OCI-LY7 (cell line): ENCODE results near the gene MAML3. TPM values are rescaled to one million over a fixed set of nuclear protein-coding genes. Genes with fewer than 3 reads are reported as not detected.

Experiments used
- BruUV-seq: library from RNA; stranded (reverse); fragments of 400-500 nt; replicated peaks from 2 replicates; lab custom pipeline; 2021; lab: Mats Ljungman, UMichigan
- CTCF ChIA-PET: fragments of 300-600 bp; sonication (Branson Sonifier 250); formaldehyde crosslinking; loops from one replicate; lab custom pipeline; 2022; ENCODE audit warnings: antibody characterized with exemption; ENCODE audit not compliant: unreplicated experiment; lab: Charles Lee
- POLR2A ChIA-PET: fragments of 300-600 bp; sonication (Branson Sonifier 250); formaldehyde crosslinking; loops from one replicate; lab custom pipeline; 2022; ENCODE audit warnings: antibody characterized with exemption; lab: Charles Lee
- DNase-seq: peaks from one replicate; pipeline ENCODE4 v3.0.0-alpha.2; 2015; ENCODE audit warnings: low spot score
- H2AFZ ChIP-seq: fragments of 200-600 bp; sonication (generic), shearing (Covaris generic); 2 replicates; pipeline ENCODE4 v1.6.1; 2014; ENCODE audit warnings: mild to moderate bottlenecking, antibody characterized with exemption, low read length, moderate library complexity
- H3K27ac ChIP-seq: fragments of 200-600 bp; sonication (generic); 2 replicates; pipeline ENCODE4 v1.5.1; 2014; ENCODE audit warnings: mixed run types, low read depth, mild to moderate bottlenecking, moderate library complexity, low read length, inconsistent platforms; ENCODE audit not compliant: poor library complexity, severe bottlenecking
- H3K36me3 ChIP-seq: fragments of 200-600 bp; sonication (generic); 2 replicates; pipeline ENCODE4 v1.6.1; 2014; ENCODE audit warnings: mild to moderate bottlenecking, antibody characterized with exemption, low read length, moderate library complexity, mixed read lengths; ENCODE audit not compliant: insufficient read depth
- H3K4me1 ChIP-seq: fragments of 200-600 bp; sonication (generic); 2 replicates; pipeline ENCODE4 v1.5.1; 2014; ENCODE audit warnings: mild to moderate bottlenecking, low read length; ENCODE audit not compliant: insufficient read depth, poor library complexity, severe bottlenecking
- H3K4me2 ChIP-seq: fragments of 200-600 bp; sonication (generic); 2 replicates; pipeline ENCODE4 v1.6.1; 2014; ENCODE audit warnings: mild to moderate bottlenecking, low read length
- H3K4me3 ChIP-seq: fragments of 200-600 bp; sonication (generic); 2 replicates; pipeline ENCODE4 v1.5.1; 2014; ENCODE audit warnings: mild to moderate bottlenecking, low read depth, low read length; ENCODE audit not compliant: poor library complexity, severe bottlenecking
- H3K79me2 ChIP-seq: fragments of 200-600 bp; sonication (generic); 2 replicates; pipeline ENCODE4 v1.6.1; 2016; ENCODE audit warnings: low read depth, mild to moderate bottlenecking, low read length, moderate library complexity, mixed read lengths; ENCODE audit not compliant: insufficient read depth
- H3K9me2 ChIP-seq: fragments of 200-600 bp; sonication (generic); 2 replicates; pipeline ENCODE4 v1.6.1; 2016; ENCODE audit warnings: mild to moderate bottlenecking, low read length, mixed read lengths; ENCODE audit not compliant: insufficient read depth
- H3K9me3 ChIP-seq: fragments of 200-600 bp; sonication (generic); 2 replicates; pipeline ENCODE4 v1.6.1; 2014; ENCODE audit warnings: mild to moderate bottlenecking, mixed run types, low read length, mixed read lengths
- H4K20me1 ChIP-seq: fragments of 200-600 bp; sonication (generic); 2 replicates; pipeline ENCODE4 v1.6.1; 2014; ENCODE audit warnings: mild to moderate bottlenecking, antibody characterized with exemption, low read length, moderate library complexity, mixed read lengths; ENCODE audit not compliant: insufficient read depth
- CTCF ChIP-seq: fragments of 200-600 bp; sonication (generic); conservative IDR thresholded peaks from 2 replicates; pipeline ENCODE4 v1.5.1; 2014; ENCODE audit warnings: mild to moderate bottlenecking, antibody characterized with exemption, low read length, moderate library complexity, mixed read lengths
- EZH2phosphoT487 ChIP-seq: fragments of 200-600 bp; sonication (generic); IDR thresholded peaks from 2 replicates; pipeline ENCODE4 v1.6.1; 2018; ENCODE audit warnings: low read depth, borderline replicate concordance, mild to moderate bottlenecking, mixed run types, antibody characterized with exemption, low read length, moderate library complexity, mixed read lengths
- intact Hi-C: fragments of 100-400 bp; cut with micrococcal nuclease; formaldehyde crosslinking; loops from one replicate; pipeline ENCODE4 v1.10.0; 2022; ENCODE audit not compliant: unreplicated experiment
- total RNA-seq, 2 experiments: library from RNA; depleted of rRNA in 1 of 2; stranded (reverse); fragments of >200 nt in 1 of 2; shearing (Covaris generic) in 1 of 2; gene quantifications; 2 replicates each; pipeline ENCODE4 v1.2.3, GENCODE V29; 2014 to 2022

MAML3 gene
- total RNA-seq, 2 experiments from 2014 or later = 0.80 to 1.2 TPM

GRCh38 chr4:139764686-139765310 lies 389.2 kb downstream of the MAML3 start:
- intact Hi-C loops = no loop called here
- no peaks in the 10 kb centered on the region for H3K9me3 ChIP-seq
- peaks cover 24% of the 10 kb centered on the region for H3K4me1 ChIP-seq
- no peaks in the 10 kb centered on the region for H4K20me1 ChIP-seq
- ChIA-PET POLR2A (interaction anchor here (1.8 kb wide), 1 partner anchor 52 kb away, joined by 4 read pairs; no protein-coding TSS in a partner anchor), CTCF (no interaction called here)
- H3K4me3 ChIP-seq = no peak overlapping the region
- H3K36me3 ChIP-seq = no peaks in the 10 kb centered on the region
- BruUV-seq = no TSS peak
- no peak overlapping the region for H2AFZ ChIP-seq
- no peaks in the 10 kb centered on the region for H3K79me2 ChIP-seq
- H3K9me2 ChIP-seq = no peaks in the 10 kb centered on the region
- no peak for TF ChIP-seq CTCF
- no peak overlapping the region for H3K27ac ChIP-seq
- no peak for DNase-seq
- H3K4me2 ChIP-seq = no peak overlapping the region

GRCh38 chr4:139764182-139764581 lies 389.8 kb downstream of the MAML3 start:
- ChIA-PET CTCF (no interaction called here), POLR2A (interaction anchor here (1.8 kb wide), 1 partner anchor 51 kb away, joined by 4 read pairs; no protein-coding TSS in a partner anchor)
- H2AFZ ChIP-seq = no peak overlapping the region

More at GRCh38 chr4:139764182-139764581, 389.8 kb downstream of the MAML3 start:
- H3K27ac ChIP-seq = no peak overlapping the region
- H3K9me3 ChIP-seq = no peaks in the 10 kb centered on the region
- H3K4me1 ChIP-seq = peaks cover 24% of the 10 kb centered on the region
- H3K79me2 ChIP-seq = no peaks in the 10 kb centered on the region
- intact Hi-C loops = no loop called here
- no peaks in the 10 kb centered on the region for H3K36me3 ChIP-seq
- no peaks in the 10 kb centered on the region for H4K20me1 ChIP-seq
- DNase-seq = no peak
- H3K9me2 ChIP-seq = no peaks in the 10 kb centered on the region
- no TSS peak for BruUV-seq
- H3K4me2 ChIP-seq = no peak overlapping the region; the same call in 1 of the 2 replicates
- no peak overlapping the region for H3K4me3 ChIP-seq
- TF ChIP-seq CTCF (no peak), EZH2phosphoT487 (no peak)
